Cerebellar nuclear complex (tissue), 1 donor: Measurements from ENCODE around the gene CD83.

Experiments used
- DNase-seq, 2 experiments: peaks; one replicate each; lab custom pipeline; 2025; lab: John Stamatoyannopoulos, UW

The CD83 gene

DNA sequence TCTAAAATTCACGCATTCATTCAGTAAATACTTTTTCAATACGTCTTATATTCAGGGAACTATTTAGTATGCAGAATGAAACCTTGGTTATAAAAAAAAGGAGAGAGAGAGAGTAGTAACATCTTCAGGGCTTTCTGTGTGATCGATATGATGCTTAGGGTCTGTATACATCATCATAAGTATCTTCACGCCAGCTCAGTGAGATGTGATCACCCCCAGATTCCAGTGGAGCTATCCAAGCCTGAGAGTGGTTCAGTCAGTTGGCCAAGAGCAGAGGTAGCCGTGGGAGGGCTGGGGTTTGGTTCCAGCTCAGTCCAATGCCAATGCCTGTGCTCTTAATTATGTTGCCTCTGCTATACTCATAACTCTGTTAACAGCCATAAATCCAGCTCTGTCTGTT, 8.6 kb downstream of the CD83 start:
- peak in 1 of 2 experiments; percentile 25 for DNase-seq

DNA sequence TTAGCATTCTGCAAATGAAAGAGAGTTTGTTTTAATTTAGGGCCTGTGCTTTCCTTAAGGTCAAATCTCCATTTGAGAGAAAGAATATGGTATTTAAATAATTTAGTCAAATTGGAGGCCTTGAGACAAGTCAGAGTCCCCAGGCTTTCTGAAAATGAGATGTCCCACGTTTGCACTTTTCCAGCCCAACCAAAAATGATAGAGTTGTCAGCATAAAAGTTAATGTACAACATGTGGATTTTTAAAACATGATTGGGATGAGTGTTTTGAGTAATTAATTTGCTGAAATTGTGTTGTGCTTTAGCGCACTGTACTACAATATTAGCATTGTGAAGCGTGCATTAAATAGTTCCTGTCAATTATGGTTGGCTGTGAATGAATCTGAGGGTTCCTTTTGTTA, 10.0 kb downstream of the CD83 start:
- DNase-seq, result no peak

DNA sequence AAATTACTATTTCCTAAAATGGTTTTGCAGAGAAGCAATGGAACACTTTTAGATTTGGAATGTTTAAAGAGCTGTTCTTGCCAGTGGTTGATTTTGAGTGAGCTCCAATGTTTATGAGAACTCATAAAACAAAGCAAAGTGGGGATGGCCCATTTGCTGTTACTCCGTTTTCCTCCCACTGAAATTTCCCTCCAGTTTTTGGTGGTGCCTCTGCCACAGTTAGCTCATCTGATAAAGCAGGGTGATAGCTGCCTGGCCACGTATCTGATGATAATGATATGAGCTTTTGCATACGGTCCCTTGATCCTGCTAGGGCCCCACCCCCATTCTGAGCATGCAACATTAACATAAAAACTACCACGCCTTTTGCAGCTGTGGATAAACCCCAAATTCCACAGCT, 10.4 kb downstream of the CD83 start:
- no peak for DNase-seq

DNA sequence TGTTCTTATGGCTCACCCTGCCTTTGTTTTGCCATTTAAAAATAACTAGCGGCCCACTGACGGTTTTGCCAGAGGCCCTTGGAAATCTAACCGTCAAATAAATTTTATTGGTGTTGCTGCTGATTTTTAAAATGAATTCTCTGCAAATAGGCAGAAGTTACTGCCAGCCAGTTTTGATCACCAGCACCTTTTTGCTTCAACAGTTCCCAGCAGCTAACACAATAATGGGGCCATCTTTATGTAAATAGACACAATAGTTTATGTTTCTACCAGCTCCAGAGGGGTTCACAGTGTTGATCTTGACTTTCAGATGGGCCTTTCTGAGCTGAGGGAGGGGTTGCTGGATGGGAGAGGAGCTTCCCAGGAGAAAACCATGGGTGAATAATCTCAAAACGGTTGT, 11.2 kb downstream of the CD83 start:
- no peak for DNase-seq

DNA sequence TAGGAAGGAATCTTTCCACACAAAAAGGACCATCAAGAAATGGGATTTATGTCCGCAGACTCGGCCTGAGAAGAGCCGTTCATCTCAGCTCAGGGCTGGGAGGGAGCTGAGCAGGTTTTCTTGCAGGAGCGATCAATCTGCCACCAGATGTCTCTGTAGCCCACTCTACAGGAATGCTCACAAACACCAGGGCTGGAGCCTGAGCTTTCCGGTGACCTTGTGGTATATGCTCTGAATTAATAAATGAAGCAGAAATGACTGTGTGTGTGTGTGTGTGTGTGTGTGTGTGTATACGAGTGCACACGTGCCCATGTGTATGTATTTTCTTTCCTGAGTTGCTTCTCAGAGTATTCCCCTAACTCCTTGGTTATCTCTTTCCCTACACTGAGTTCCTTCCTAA, 12.0 kb downstream of the CD83 start:
- DNase-seq, result peak in 1 of 2 experiments; percentile 69

DNA sequence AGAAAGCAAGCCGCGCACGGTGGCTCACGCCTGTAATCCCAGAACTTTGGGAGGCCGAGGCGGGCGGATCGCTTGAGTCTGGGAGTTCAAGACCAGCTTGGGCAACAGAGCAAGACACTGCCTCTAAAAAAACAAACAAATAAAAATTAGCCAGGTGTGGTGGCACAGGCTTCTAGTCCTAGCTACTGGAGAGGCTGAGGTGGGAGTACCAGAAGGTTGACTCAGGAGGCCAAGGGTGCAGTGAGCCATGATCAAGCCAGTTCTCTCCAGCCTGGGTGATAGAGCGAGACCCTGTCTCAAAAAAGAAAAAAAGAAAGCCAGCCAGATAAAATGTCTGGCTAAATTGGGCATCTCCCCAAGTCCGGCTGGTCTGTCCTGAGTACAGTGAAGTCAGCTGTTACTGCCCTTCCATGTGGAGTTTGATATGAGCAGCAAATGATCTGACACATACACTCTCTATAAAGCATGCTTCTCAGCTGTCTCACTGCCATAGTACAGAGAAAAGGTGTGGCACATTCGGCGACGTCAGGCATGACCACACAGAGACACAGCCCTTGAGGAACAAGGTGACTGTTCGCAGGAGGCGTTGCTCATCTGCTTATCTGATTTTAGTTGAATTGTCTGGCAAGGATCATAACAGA, 13.0 kb downstream of the CD83 start:
- no peak for DNase-seq

DNA sequence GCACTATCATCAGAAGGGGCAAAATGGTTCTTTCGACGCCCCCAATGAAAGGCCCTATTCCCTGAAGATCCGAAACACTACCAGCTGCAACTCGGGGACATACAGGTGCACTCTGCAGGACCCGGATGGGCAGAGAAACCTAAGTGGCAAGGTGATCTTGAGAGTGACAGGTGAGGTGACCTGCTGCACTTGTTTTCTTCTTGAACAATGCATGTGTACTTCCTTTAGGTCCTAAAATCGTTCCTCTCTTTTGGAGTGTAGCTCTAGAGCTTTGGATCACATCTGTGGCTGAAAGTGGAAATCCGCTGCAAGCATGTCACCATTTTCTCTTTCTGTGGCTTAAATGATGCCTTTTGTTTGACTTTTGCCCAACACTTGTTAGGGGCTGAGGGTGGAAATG, 14.0 kb downstream of the CD83 start:
- no peak for DNase-seq

DNA sequence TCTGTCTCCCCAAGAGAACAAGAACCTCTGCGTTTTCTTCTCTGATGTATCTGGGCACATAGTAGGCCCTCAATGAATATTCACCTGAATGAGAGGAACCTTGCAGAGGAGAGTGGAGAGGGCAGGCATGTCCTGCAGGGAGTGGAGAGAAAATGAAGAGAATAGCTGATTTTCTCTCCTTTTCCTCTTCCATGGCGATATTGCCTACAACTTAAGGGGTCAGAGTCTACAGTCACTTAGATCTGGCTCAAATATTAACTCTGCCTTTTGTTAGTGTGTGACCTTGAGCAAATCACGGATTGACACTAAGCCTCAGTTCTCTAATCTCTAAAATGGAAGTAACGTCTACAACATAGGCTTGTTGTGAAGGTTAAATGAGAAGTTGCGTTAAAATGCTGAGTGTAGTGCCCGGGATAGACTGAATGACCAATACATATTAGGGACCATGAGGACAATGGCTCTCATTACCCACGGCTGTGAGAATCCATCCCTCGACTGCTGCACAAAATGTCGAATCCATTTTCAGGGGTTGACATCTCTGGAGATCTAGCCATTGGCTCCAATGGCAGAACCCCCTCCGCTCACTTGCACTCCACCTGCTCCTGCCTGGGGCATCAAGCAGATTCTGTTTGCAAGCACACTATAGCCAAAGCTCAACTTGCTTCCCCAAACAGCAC, 14.8 kb downstream of the CD83 start:
- DNase-seq, result no peak

DNA sequence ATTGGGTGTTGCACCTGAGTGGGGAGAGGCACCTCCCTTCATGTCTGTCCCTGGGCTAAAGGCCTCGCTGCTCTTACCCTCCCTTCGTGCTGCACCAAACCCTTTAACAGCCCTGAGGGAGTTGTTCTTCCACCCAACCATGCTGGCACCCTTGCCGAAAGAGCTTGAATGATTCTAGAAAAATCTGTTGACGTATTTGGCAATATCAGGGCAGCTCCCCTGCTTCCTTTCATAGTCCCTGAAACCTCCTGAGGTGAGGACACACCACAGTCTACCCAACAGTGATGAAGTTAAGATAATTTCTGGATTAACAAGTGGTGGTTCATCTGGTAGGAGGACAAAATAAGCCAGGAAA, 15.3 kb downstream of the CD83 start:
- no peak for DNase-seq

DNA sequence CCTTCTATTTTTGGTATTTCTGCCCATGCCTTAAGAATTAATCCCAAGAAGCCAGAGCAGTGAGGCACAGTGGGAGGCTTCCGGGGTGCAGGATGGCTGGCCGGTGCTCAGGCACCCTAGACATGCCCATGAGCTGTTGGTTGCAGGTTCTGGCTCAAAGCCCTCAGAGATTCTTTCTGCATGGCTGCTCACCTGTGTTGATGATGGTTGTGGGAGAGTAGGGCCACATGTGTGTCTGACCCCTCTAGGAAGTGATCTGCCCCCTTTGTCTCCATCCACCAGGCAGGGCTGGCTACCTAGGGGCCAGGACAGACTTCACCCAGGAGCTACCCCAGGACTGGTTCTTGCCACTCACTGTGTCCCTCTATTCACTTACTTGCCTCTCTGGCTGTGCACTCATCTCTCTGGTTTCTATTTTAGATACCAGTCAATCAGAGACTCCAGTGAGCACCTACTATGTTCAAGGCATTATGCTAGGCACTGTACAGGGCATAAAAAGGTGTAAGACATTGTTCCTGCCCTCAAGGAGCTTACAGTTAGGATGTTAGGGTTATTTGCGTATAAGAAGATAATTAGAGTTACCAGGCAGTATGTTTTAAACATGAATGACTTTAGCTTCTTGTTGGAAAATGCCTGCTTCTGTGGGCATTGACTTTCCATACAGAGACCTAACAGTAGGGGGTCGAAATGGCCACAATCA, 16.8 kb downstream of the CD83 start:
- no peak for DNase-seq

DNA sequence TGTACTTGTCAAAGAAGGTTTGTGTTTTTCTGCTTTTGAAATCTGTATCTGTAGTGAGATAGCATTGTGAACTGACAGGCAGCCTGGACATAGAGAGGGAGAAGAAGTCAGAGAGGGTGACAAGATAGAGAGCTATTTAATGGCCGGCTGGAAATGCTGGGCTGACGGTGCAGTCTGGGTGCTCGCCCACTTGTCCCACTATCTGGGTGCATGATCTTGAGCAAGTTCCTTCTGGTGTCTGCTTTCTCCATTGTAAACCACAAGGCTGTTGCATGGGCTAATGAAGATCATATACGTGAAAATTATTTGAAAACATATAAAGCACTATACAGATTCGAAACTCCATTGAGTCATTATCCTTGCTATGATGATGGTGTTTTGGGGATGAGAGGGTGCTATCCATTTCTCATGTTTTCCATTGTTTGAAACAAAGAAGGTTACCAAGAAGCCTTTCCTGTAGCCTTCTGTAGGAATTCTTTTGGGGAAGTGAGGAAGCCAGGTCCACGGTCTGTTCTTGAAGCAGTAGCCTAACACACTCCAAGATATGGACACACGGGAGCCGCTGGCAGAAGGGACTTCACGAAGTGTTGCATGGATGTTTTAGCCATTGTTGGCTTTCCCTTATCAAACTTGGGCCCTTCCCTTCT, 18.4 kb downstream of the CD83 start:
- no peak for DNase-seq

DNA sequence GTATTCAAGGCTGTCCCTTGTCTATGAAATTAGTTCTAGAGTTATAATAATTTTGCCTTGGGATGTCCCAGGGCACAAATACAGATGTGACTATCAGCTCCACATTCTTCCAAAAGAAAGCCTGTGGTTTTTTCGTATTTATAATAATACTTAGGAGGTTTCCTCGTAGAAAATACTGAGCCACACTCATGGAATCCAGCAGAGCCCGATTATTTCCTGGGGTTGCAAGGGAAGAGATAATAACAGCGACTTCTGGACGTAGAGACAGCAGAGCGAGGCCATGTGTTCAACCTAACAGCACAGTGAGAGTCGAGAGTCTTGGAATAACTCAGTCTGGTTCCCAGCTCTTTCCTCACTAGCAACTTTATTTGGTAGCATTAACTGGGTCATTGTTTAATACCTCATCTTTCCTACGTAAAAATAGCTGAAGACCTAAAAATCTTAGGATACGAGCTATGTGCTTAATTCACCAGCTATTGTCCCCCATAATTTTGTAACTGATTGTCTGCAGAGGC, 21.2 kb downstream of the CD83 start:
- DNase-seq, result no peak

DNA sequence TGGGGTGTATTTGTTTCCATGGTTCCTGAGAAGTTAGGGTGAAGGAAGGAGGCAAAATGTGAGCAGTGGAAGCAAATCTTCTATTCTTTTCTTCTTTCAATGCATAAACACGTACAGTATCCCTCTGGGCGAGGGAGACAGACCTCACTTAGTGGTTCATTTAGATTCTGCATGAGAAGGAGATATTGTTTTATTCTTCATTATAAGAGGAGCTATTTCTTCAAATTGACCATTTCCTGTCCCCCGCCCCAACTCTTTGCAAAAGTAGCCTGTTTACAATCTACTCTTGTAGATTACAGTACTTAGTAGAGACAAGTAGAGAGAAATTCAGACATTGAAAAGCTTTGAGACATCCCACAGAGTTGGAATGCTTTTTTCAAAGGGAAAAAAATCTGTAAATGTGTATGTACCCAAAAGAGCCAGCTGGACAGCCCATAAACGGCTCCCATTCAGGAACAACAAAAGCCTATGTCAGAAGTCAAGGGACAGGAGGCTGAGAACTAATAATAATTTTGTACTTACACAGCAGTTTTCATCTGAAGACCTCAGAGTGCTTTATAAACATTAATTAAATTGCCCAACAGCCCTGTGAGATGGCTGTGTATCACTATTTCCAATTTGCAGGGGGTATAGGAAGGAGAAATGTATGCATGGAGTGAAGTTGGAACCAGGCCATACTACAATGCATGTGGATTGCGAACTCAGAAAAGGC, 23.9 kb downstream of the CD83 start:
- DNase-seq, result no peak

DNA sequence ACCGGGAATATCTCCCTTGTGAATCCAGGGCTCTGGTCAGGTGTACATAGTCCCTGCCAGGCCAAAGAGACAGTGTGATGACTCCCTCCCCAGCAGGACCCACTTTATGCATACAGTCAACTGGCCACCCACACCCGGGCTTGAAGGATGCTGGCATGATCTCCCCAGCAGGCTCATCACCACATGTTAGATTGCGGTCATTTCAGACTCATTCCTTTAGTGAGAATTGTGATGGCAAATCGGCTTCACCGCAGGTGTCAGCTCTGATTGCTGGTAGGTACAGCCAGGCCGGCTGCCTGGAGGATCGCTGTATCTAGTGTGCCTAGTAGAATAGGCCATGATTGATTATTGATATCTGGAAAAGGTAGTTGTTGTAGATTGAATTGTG, 24.5 kb downstream of the CD83 start:
- DNase-seq, result no peak

DNA sequence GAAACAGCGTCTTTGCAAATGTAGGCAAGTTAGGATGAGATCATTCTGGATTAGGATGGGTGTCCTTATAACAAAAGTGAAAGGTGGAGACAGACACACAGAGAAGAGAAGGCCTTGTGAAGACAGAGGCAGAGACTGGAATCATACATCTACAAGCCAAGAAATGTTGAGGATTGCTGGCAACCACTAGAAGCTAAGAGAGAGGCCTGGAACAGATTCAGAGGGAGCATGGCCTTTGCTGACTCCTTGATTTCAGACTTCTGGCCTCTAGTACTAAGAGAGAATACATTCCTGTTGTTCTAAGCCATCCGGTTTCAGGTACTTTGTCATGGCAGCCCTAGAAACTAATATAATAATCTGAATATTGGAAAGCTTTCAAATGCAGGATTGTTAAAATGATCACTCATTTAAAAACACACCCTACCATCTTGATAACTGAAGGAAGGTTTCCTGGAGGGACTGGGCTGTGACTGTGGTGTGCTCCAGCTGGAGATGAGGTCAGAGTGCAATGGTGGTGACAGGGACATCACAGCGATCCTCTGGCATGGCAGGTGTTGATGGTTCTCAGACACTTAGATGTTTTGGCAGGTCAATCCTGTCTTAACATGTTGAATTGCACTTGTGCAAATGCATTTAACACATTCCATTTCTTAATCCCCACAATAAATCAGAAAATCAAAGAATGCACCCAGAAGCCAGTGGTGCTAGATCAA, 25.1 kb downstream of the CD83 start:
- no peak for DNase-seq

DNA sequence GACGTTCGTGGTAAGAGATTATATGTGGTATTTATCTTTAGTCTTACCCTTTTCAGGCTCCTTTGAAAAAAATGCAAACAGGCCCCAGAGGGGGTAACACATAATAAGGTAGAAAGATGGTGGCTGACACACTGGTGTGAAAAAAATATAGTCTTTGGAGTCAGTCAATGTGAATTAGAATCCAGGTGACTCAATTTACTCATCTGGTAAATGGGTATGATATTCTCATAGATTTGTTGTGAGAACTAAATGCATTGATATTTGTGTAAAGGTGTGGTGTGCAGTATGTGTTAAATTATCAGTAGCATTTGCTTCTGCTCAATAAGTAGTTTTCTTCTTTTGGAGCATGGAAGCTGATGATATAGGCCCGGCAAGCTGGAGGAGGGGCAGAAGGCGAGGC, 25.7 kb downstream of the CD83 start:
- no peak for DNase-seq

DNA sequence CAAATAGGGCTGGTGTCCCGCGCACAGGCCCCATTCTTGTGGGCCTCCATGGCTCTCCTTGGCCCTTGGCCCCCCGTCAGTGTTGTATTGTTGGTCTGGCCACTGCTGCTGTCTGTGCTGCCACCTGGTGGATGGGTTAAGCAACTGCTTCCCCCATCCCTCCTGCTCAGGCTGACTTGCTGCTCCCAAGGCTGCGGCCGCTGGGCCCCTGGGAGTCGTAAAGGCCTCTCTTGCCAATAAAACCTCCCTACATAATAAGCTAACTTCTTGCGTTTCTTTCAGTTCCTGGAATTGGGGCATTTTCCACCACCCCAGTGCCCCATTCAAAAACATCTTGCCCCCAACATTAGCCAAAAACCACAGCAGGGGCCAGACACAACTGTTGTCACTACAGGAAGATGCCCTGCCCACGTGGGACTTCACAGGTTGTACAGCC, 27.1 kb downstream of the CD83 start:
- DNase-seq, result no peak

DNA sequence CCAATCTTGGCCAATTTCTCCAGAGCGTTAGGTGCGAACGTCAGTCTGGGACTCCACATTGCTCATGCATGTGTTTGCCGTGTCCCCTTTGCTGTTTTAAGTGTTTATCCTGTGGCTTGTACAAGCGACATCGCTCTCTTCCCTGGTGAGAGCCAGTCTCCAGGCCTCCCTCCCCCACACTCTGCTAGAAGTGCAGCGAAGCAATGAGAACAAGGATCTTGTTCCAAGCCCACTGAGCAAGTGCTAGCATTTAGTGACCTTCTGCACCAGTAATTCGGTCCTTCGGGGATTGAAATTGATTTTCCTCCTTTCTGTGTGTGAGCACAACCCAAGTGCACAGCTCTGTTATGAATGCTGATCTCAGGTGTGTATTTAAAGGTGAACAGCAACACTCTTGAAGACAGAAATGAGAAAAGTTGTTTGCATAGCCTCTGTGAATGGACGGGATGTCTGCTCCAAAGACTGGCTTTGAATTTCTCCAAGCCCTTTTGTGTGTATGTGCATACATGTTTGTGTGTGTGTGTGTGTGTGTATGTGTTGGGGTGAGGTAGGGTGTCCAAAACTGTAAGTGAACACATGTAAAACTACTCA, 29.0 kb downstream of the CD83 start:
- DNase-seq, result no peak

DNA sequence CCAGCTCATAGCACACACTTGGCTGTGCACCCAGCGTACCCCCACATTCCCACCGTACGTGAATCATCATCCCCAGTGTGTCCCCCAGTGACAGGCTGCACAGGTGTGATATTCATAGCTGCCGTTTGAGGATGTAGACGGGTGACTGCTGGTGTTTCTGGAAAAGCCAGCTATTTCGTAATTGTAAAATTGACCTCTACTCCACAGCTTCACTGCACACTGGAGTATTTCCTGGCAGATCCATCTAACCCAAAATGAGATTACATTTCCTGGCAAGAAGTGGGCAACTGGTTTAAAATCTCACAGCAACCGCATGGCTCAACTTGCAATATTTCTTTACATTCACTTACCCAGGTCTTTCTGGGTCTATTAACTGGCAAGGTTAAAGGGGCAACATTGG, 30.3 kb downstream of the CD83 start:
- no peak for DNase-seq

DNA sequence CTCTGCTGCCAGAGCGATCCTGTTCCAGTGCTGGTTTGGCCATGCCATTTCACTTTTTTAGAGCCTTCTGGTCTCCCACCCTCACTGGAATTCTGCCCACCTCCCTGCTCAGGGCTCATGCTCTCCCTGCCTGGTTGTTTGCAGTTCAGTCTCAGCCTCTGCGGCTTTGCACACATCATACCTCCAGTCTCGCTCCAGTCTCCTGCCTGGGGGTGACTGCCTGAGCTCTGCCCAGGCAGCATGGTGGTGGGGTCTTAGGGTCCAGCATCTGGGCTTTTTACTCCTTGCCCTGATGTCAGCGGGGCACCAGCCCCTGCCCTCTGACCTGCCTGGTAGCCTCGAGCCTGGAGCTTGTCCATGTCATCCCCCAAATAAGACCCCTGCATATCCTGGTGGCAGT, 30.9 kb downstream of the CD83 start:
- DNase-seq, result no peak
